A549 (cell line): Measurements from ENCODE around the gene CNTFR. TPM values are rescaled to one million over a fixed set of nuclear protein-coding genes. Genes with fewer than 3 reads are reported as not detected.

Source experiments
- ATAC-seq, 2 experiments: fragments of 200-7000 bp in 1 of 2; fragments of >200 bp in 1 of 2; cut with Nextera tagmentation in 1 of 2; cut with Tn5 transposase in 1 of 2; 3 replicates each; pipeline versions ENCODE4 v1.8.0 to v1.9.1; 2018 to 2020; ENCODE audit warnings: mild to moderate bottlenecking in 1 of 2, moderate library complexity in 1 of 2
- CTCF ChIA-PET: fragments of 300-600 bp; sonication (Branson Sonifier 250); formaldehyde crosslinking; extraction: SDS; loops from one replicate; lab custom pipeline; 2021; ENCODE audit warnings: antibody characterized with exemption, inconsistent platforms; lab: Yijun Ruan, JAX
- POLR2A ChIA-PET: fragments of 350-600 bp; formaldehyde crosslinking; extraction: SDS; loops from one replicate; lab custom pipeline; 2021; ENCODE audit warnings: antibody characterized with exemption, inconsistent platforms; lab: Yijun Ruan, JAX
- DNase-seq, 2 experiments: peaks; one replicate each; pipeline versions ENCODE4 v3.0.0 to v3.0.0-alpha.2; 2011 to 2016; ENCODE audit warnings: low read depth in 1 of 2, low spot score in 1 of 2
- FAIRE-seq: peaks from 2 replicates; lab custom pipeline; 2011; peaks lifted over from hg19 to GRCh38; lab: Jason Lieb, UNC
- H3K27ac ChIP-seq, 2 experiments: fragments of >200 bp; sonication (Bioruptor Twin); formaldehyde crosslinking; 3 replicates each; pipeline ENCODE4 v1.5.1; 2016 to 2017
- H3K4me1 ChIP-seq: fragments of >200 bp; sonication (Bioruptor Twin); formaldehyde crosslinking; 3 replicates; pipeline ENCODE4 v1.6.1; 2016
- H3K4me2 ChIP-seq: fragments of >200 bp; sonication (Bioruptor Twin); formaldehyde crosslinking; 3 replicates; pipeline ENCODE4 v1.6.1; 2016
- H3K4me3 ChIP-seq: fragments of >200 bp; sonication (Bioruptor Twin); formaldehyde crosslinking; 3 replicates; pipeline ENCODE4 v1.5.1; 2016
- H3K9me3 ChIP-seq: fragments of >200 bp; sonication (Bioruptor Twin); formaldehyde crosslinking; 3 replicates; pipeline ENCODE4 v1.6.1; 2016
- CBX8 ChIP-seq: fragments of 200-600 bp; sonication (generic); IDR thresholded peaks from 2 replicates; pipeline ENCODE4 v1.6.1; 2016
- CHD2 ChIP-seq: fragments of 150-350 bp; IDR thresholded peaks from 2 replicates; pipeline ENCODE4 v1.6.1; 2014; ENCODE audit warnings: low read length; ENCODE audit not compliant: partially characterized antibody
- CHD4 ChIP-seq: fragments of 200-600 bp; sonication (generic); IDR thresholded peaks from 2 replicates; pipeline ENCODE4 v1.6.1; 2016; ENCODE audit warnings: antibody characterized with exemption, mild to moderate bottlenecking, borderline replicate concordance
- EP300 ChIP-seq, 2 experiments: fragments of >200 bp; sonication (Bioruptor Twin); formaldehyde crosslinking; IDR thresholded peaks; 2 replicates in 1 of 2; 3 replicates in 1 of 2; pipeline ENCODE4 v1.6.1; 2016 to 2017
- ESRRA ChIP-seq: fragments of 150-350 bp; IDR thresholded peaks from 2 replicates; pipeline ENCODE4 v1.6.1; 2014; ENCODE audit warnings: mild to moderate bottlenecking, low read length, borderline replicate concordance
- GATA3 ChIP-seq: IDR thresholded peaks from 2 replicates; pipeline ENCODE4 v1.6.1; 2012; ENCODE audit warnings: borderline replicate concordance
- HDAC2 ChIP-seq: fragments of 200-600 bp; sonication (generic); IDR thresholded peaks from 2 replicates; pipeline ENCODE4 v1.6.1; 2016
- JUNB ChIP-seq: fragments of >200 bp; sonication (Bioruptor Twin); formaldehyde crosslinking; IDR thresholded peaks from 2 replicates; pipeline ENCODE4 v1.6.1; 2016
- KDM1A ChIP-seq: fragments of 200-600 bp; sonication (generic); IDR thresholded peaks from 2 replicates; pipeline ENCODE4 v1.6.1; 2016; ENCODE audit warnings: low read depth, mild to moderate bottlenecking
- KDM5A ChIP-seq: fragments of 200-600 bp; sonication (generic); IDR thresholded peaks from 2 replicates; pipeline ENCODE4 v1.6.1; 2016; ENCODE audit warnings: antibody characterized with exemption, mild to moderate bottlenecking
- MAFK ChIP-seq: fragments of 450-650 bp; IDR thresholded peaks from 2 replicates; pipeline ENCODE4 v1.6.1; 2014; ENCODE audit not compliant: partially characterized antibody
- MYC ChIP-seq: IDR thresholded peaks from 2 replicates; pipeline ENCODE4 v1.6.1; 2012; ENCODE audit warnings: mild to moderate bottlenecking, inconsistent platforms, low read length, improper control_type of control experiment, borderline replicate concordance
- RAD21 ChIP-seq, 2 experiments: fragments of >200 bp in 1 of 2; sonication (Bioruptor Twin) in 1 of 2; formaldehyde crosslinking in 1 of 2; IDR thresholded peaks in 1 of 2; conservative IDR thresholded peaks in 1 of 2; 2 replicates in 1 of 2; 3 replicates in 1 of 2; pipeline ENCODE4 v1.6.1; 2012 to 2018; ENCODE audit warnings: inconsistent platforms in 1 of 2
- RARB ChIP-seq: fragments of 250-450 bp; sonication (Bioruptor Pico); IDR thresholded peaks from 2 replicates; pipeline ENCODE4 v1.8.0; 2021; ENCODE audit warnings: mild to moderate bottlenecking, moderate library complexity
- SMC3 ChIP-seq: fragments of >200 bp; sonication (Bioruptor Twin); formaldehyde crosslinking; IDR thresholded peaks from 3 replicates; pipeline ENCODE4 v1.6.1; 2018; ENCODE audit warnings: inconsistent platforms
- SREBF2 ChIP-seq: fragments of 450-650 bp; IDR thresholded peaks from 2 replicates; pipeline ENCODE4 v1.6.1; 2014; ENCODE audit warnings: mild to moderate bottlenecking, moderate library complexity
- ZFP36 ChIP-seq: fragments of 450-650 bp; IDR thresholded peaks from 2 replicates; pipeline ENCODE4 v1.6.1; 2014; ENCODE audit warnings: borderline replicate concordance; ENCODE audit not compliant: partially characterized antibody
- ZSCAN20 ChIP-seq: fragments of 250-450 bp; sonication (Bioruptor Pico); IDR thresholded peaks from 2 replicates; pipeline ENCODE4 v1.8.0; 2022; ENCODE audit warnings: mild to moderate bottlenecking, moderate library complexity
- WGBS: methylation state at CpG from one replicate; pipeline ENCODE4 v1.1.6; 2017; ENCODE audit errors: missing lambda C conversion rate; 5-methylcytosine and 5-hydroxymethylcytosine counted together
- polyA plus RNA-seq, 4 experiments: library from polyadenylated mRNA; depleted of rRNA in 3 of 4; stranded (reverse); fragments of >200 nt; fragmentation: RNase III in 1 of 4; extraction: RNeasy Plus Mini Kit Qiagen cat#74134 plus additional on column Dnase treatment in 1 of 4; gene quantifications; 2 replicates in 3 of 4; 3 replicates in 1 of 4; pipeline ENCODE4 v1.2.3, GENCODE V29; 2011 to 2017
- TF ChIP-seq, protein P1 (sequence below): IDR thresholded peaks from 2 replicates; pipeline ENCODE4 v1.6.1; 2012
- TF ChIP-seq, protein P2 (sequence below): fragments of >200 bp; sonication (Bioruptor Twin); formaldehyde crosslinking; IDR thresholded peaks from 3 replicates; pipeline ENCODE4 v1.6.1; 2016
- TF ChIP-seq, protein P3 (sequence below): fragments of 250-450 bp; sonication (Bioruptor Pico); IDR thresholded peaks from 2 replicates; pipeline ENCODE4 v1.5.0; 2021; ENCODE audit warnings: mild to moderate bottlenecking, moderate library complexity, borderline replicate concordance
- TF ChIP-seq, protein P4 (sequence below): fragments of >200 bp; sonication (Bioruptor Twin); formaldehyde crosslinking; IDR thresholded peaks from 3 replicates; pipeline ENCODE4 v1.5.1; 2016
- TF ChIP-seq, protein P5 (sequence below): IDR thresholded peaks from 2 replicates; pipeline ENCODE4 v1.6.1; 2012
- TF ChIP-seq, protein P6 (sequence below): IDR thresholded peaks from 2 replicates; pipeline ENCODE4 v1.6.1; 2012; ENCODE audit warnings: low read depth, borderline replicate concordance

Gene CNTFR
- polyA plus RNA-seq, 2 of the 4 experiments (the other 2 are of a cell fraction), result 0.09 TPM; not detected in 1

DNA sequence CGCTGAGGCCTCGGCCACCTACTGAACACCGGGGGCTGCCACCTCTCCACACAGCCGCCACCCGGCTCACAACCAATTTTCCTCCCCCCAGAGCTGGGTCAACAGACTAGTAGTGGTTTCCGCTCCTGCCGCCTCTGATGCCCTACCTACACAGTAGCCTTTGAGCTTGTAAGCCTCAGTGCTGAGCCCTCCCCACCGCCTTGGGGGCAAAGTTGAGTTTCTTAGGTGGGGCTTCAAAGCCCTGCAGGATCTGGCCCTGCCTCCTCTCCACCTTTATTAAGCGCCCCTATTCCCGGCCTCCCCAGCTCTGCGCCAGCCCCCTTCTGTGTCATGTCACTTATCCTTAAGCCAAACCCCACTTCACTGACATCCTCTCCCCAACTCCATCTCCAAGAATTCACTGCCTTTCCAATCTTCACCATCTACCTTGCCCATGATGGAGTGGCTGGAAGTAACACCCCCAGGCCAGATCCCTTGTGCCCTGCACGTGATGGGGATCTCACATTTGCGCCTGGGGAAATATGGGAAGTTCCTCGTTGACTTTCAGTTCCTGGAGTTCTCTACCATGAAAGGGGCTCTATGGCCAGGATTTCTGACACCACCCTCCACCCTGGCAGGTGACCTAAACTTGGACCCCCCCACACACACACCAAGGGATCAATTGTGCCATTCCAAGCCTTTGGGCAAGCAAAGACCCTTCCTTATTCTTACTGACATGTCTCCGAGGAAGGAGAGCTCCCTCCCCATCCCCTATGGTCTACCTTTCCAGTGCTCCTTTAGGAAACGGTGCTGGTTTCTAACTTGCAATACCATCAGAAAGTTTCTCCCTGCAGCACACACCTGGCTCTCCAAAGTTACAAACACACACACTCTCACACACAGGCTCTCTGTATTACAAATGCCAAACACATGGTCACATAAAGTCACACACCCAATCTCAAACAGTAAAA is 2.7 kb upstream of the CNTFR start:
- 41% methylated on average over 11 of the region's 16 CpGs for WGBS
- DNase-seq, result no peak
- peaks cover 7% of the 10 kb centered on the region; the same call in 2 of the 3 replicates for H3K4me1 ChIP-seq
- H3K27ac ChIP-seq, result no peak overlapping the region
- no peak for FAIRE-seq
- H3K9me3 ChIP-seq, result no peaks in the 10 kb centered on the region
- ChIA-PET CTCF (interaction anchor here (0.6 to 11.6 kb wide), 76 partner anchors 9 to 338 kb away, joined by 3 to 297 read pairs (median 7); partner anchors contain the start of genes CCL27, DCTN3, MYORG and RPP25L), POLR2A (no interaction called here)
- H3K4me3 ChIP-seq, result no peak overlapping the region
- no peak for TF ChIP-seq MYC
- no peak for TF ChIP-seq ZSCAN20 (CRISPR knock-in tag)
- TF ChIP-seq JUNB, result no peak
- no peak for TF ChIP-seq EP300 (IDR thresholded peaks at IDR 0.05)
- no peak for TF ChIP-seq KDM5A
- TF ChIP-seq KDM1A, result no peak
- TF ChIP-seq CHD2, result no peak
- TF ChIP-seq, protein P1, sequence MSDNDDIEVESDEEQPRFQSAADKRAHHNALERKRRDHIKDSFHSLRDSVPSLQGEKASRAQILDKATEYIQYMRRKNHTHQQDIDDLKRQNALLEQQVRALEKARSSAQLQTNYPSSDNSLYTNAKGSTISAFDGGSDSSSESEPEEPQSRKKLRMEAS, result no peak
- no peak for TF ChIP-seq MAFK
- TF ChIP-seq GATA3, result no peak
- TF ChIP-seq, protein P2, sequence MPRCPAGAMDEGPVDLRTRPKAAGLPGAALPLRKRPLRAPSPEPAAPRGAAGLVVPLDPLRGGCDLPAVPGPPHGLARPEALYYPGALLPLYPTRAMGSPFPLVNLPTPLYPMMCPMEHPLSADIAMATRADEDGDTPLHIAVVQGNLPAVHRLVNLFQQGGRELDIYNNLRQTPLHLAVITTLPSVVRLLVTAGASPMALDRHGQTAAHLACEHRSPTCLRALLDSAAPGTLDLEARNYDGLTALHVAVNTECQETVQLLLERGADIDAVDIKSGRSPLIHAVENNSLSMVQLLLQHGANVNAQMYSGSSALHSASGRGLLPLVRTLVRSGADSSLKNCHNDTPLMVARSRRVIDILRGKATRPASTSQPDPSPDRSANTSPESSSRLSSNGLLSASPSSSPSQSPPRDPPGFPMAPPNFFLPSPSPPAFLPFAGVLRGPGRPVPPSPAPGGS, result no peak
- TF ChIP-seq, protein P3, sequence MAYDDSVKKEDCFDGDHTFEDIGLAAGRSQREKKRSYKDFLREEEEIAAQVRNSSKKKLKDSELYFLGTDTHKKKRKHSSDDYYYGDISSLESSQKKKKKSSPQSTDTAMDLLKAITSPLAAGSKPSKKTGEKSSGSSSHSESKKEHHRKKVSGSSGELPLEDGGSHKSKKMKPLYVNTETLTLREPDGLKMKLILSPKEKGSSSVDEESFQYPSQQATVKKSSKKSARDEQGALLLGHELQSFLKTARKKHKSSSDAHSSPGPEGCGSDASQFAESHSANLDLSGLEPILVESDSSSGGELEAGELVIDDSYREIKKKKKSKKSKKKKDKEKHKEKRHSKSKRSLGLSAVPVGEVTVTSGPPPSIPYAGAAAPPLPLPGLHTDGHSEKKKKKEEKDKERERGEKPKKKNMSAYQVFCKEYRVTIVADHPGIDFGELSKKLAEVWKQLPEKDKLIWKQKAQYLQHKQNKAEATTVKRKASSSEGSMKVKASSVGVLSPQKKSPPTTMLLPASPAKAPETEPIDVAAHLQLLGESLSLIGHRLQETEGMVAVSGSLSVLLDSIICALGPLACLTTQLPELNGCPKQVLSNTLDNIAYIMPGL (CRISPR knock-in tag), result no peak
- TF ChIP-seq HDAC2, result no peak
- no peak for TF ChIP-seq ESRRA
- no peak for TF ChIP-seq SREBF2
- no peak for TF ChIP-seq CHD4
- no peak for TF ChIP-seq ZFP36
- TF ChIP-seq CBX8, result no peak
- no peak for TF ChIP-seq RARB
- TF ChIP-seq, all 56 proteins: peak for 0
- no peak overlapping the region for H3K4me2 ChIP-seq
- ATAC-seq, result peak in 1 of 2 experiments; percentile 6; a peak in 3 of 6 replicates

DNA sequence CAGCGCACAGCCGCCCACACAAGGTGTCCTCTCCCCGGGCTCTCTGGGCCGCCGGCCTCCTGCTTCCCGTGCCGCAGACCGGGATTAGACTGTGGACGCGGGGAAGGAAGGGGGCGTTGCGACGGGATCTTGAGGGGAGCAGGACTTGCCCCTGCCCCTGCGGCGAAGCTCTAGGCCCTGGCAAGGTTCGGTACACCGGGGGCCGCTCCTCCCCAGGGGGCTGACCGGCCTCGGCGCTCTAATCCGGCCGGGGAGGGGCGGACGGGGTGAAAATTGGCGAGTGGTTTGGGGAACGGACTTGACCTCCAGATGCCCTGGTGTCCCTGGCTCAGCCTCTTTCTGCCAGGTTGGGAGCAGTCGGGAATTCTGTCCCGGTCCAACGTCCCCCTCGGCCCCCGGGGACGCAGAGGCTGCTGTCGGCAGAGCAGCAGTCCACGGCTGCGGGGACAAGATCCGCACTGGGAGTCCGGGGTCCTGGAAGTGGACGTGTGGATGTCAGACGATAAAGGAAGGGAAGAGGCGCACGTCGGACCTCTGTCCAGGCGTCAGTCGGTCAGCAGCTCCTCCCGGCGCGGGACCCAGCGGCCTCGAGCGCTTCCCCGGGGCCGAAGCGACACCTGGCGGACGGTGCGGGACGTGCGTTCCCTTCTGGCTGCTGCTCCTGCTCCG is 1.9 kb upstream of the CNTFR start:
- TF ChIP-seq, protein P4, sequence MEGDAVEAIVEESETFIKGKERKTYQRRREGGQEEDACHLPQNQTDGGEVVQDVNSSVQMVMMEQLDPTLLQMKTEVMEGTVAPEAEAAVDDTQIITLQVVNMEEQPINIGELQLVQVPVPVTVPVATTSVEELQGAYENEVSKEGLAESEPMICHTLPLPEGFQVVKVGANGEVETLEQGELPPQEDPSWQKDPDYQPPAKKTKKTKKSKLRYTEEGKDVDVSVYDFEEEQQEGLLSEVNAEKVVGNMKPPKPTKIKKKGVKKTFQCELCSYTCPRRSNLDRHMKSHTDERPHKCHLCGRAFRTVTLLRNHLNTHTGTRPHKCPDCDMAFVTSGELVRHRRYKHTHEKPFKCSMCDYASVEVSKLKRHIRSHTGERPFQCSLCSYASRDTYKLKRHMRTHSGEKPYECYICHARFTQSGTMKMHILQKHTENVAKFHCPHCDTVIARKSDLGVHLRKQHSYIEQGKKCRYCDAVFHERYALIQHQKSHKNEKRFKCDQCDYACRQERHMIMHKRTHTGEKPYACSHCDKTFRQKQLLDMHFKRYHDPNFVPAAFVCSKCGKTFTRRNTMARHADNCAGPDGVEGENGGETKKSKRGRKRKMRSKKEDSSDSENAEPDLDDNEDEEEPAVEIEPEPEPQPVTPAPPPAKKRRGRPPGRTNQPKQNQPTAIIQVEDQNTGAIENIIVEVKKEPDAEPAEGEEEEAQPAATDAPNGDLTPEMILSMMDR, result peak; percentile 81
- TF ChIP-seq, protein P5, sequence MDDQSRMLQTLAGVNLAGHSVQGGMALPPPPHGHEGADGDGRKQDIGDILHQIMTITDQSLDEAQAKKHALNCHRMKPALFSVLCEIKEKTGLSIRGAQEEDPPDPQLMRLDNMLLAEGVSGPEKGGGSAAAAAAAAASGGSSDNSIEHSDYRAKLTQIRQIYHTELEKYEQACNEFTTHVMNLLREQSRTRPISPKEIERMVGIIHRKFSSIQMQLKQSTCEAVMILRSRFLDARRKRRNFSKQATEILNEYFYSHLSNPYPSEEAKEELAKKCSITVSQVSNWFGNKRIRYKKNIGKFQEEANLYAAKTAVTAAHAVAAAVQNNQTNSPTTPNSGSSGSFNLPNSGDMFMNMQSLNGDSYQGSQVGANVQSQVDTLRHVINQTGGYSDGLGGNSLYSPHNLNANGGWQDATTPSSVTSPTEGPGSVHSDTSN, result no peak
- TF ChIP-seq RAD21 (conservative IDR thresholded peaks at IDR 0.05 in 1 of 2, IDR thresholded peaks at IDR 0.05 in 1 of 2), result peak; percentile 89 to 94
- TF ChIP-seq MYC, result no peak
- TF ChIP-seq SMC3, result peak; percentile 97
- TF ChIP-seq, protein P6, sequence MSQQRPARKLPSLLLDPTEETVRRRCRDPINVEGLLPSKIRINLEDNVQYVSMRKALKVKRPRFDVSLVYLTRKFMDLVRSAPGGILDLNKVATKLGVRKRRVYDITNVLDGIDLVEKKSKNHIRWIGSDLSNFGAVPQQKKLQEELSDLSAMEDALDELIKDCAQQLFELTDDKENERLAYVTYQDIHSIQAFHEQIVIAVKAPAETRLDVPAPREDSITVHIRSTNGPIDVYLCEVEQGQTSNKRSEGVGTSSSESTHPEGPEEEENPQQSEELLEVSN, result no peak
- TF ChIP-seq ZSCAN20 (CRISPR knock-in tag), result no peak
- ChIA-PET POLR2A (interaction anchor here (1.0 kb wide), 1 partner anchor 13 kb away, joined by 3 read pairs; no protein-coding TSS in a partner anchor), CTCF (interaction anchor here (0.6 to 11.6 kb wide), 80 partner anchors 9 to 695 kb away, joined by 3 to 297 read pairs (median 6); partner anchors contain the start of genes CCL27, DCTN3, MYORG and RPP25L)
- Histone ChIP-seq H3K4me1 (peaks cover 7% of the 10 kb centered on the region; the same call in 2 of the 3 replicates), H3K4me3 (no peak overlapping the region), H3K27ac (no peak overlapping the region), H3K9me3 (no peaks in the 10 kb centered on the region), H3K4me2 (peak overlapping the region; percentile 58)
- peak; percentile 84 to 95 for ATAC-seq
- 22% methylated on average over 48 of the region's 60 CpGs for WGBS
- DNase-seq, result peak; percentile 84 to 91
- FAIRE-seq, result no peak
